Epithelial cell of proximal tubule (primary cell): Measurements from ENCODE around the gene DNAJC6. TPM values are rescaled to one million over a fixed set of nuclear protein-coding genes. Genes with fewer than 3 reads are reported as not detected.
A peak's percentile ranks its signal among the peaks of the same experiment; 100 is the strongest.

Experiments
- DNase-seq: peaks from one replicate; pipeline ENCODE4 v3.0.0-alpha.2; 2011; ENCODE audit warnings: low read depth
- H3K4me3 ChIP-seq: 2 replicates; pipeline ENCODE4 v1.5.1; 2011; ENCODE audit warnings: low read depth, mild to moderate bottlenecking, low read length
- CTCF ChIP-seq: conservative IDR thresholded peaks from 2 replicates; pipeline ENCODE4 v1.5.1; 2012; ENCODE audit warnings: low read depth, mild to moderate bottlenecking, low read length
- total RNA-seq: library from RNA; depleted of rRNA; stranded (reverse); fragments of >200 nt; gene quantifications from 2 replicates; pipeline ENCODE4 v1.2.3, GENCODE V29; 2015

Gene DNAJC6
- total RNA-seq, 1 donor from 2014 or later, result 6.9 TPM

DNA sequence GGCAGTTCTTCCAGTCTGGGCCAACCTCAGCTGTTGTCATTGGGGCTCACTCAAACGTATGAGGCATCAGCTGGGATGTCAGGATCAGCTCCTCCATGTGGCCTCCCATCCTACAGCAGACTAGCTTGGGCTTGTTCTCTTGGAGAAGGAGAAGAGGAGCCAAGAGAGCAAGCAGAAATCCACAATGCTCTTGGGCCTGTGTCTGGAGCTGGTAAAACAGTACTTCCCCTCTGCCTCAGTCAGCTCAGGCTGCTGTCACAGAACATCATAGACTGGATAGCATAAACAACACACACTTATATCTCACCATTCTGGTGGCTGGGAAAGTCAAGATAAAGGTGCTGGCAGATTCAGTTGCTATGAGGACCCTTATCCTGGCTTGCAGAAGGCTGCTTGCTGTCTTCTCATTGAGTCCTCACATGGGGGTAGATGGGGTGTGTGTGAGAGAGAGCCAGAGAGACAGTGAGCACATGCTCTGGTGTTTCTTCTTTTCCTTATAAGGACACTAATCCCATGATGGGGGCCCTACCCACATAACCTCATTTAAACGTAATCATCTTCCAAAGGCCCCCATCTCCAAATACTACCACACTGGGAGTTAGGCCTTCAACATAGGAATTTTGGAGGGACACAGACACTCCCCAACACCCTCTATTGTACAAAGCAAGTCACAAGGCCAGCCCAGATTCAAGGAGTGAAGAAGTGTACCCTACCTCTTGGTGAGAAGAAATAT lies 16.3 kb upstream of the DNAJC6 start:
- no peak for DNase-seq
- no peak overlapping the region for H3K4me3 ChIP-seq
- no peak for TF ChIP-seq CTCF

GRCh38 chr1:65297706-65298105 lies 11.6 kb upstream of the DNAJC6 start:
- no peak for DNase-seq
- TF ChIP-seq CTCF, result no peak

GRCh38 chr1:65299328-65299727 lies 10.0 kb upstream of the DNAJC6 start:
- TF ChIP-seq CTCF, result no peak
- DNase-seq, result no peak
- H3K4me3 ChIP-seq, result no peak overlapping the region

More at GRCh38 chr1:65297706-65298105, 11.6 kb upstream of the DNAJC6 start:
- no peak overlapping the region for H3K4me3 ChIP-seq

- H3K4me3 ChIP-seq, result peak overlapping the region; percentile 65
- TF ChIP-seq CTCF, result no peak
- no peak for DNase-seq
Observed at GRCh38 chr1:65308781-65309303, 501 bp upstream of the DNAJC6 start.

GRCh38 chr1:65310078-65310587 lies 790 bp downstream of the DNAJC6 start:
- no peak for TF ChIP-seq CTCF
- peak overlapping the region; percentile 65 for H3K4me3 ChIP-seq
- no peak for DNase-seq

GRCh38 chr1:65311760-65312159 lies 2.4 kb downstream of the DNAJC6 start:
- peak; percentile 16 for TF ChIP-seq CTCF
- no peak for DNase-seq
- H3K4me3 ChIP-seq, result no peak overlapping the region
